Ishikawa (cell line): ENCODE data around the gene HAPSTR1.
A peak's percentile ranks its signal among the peaks of the same experiment; 100 is the strongest.

ENCODE experiments used
- CEBPB ChIP-seq: IDR thresholded peaks from 2 replicates; pipeline ENCODE4 v1.6.1; 2012
- EGR1 ChIP-seq: IDR thresholded peaks from 2 replicates; pipeline ENCODE4 v1.6.1; 2012
- EP300 ChIP-seq: IDR thresholded peaks from 2 replicates; pipeline ENCODE4 v1.6.1; 2012; ENCODE audit warnings: borderline replicate concordance
- FOXM1 ChIP-seq: IDR thresholded peaks from 2 replicates; pipeline ENCODE4 v1.6.1; 2012; ENCODE audit warnings: low read depth, borderline replicate concordance
- MAX ChIP-seq: IDR thresholded peaks from 2 replicates; pipeline ENCODE4 v1.6.1; 2012
- NFIC ChIP-seq: IDR thresholded peaks from 2 replicates; pipeline ENCODE4 v1.6.1; 2012
- RAD21 ChIP-seq: IDR thresholded peaks from 2 replicates; pipeline ENCODE4 v1.6.1; 2012; ENCODE audit warnings: low read depth
- REST ChIP-seq: IDR thresholded peaks from 2 replicates; pipeline ENCODE4 v1.6.1; 2012; ENCODE audit warnings: low read depth, mild to moderate bottlenecking
- TCF12 ChIP-seq: IDR thresholded peaks from 2 replicates; pipeline ENCODE4 v1.6.1; 2012; ENCODE audit warnings: low read depth
- USF1 ChIP-seq: IDR thresholded peaks from 2 replicates; pipeline ENCODE4 v1.6.1; 2012
- YY1 ChIP-seq: IDR thresholded peaks from 2 replicates; pipeline ENCODE4 v1.6.1; 2012; ENCODE audit warnings: low read depth
- ZBTB7A ChIP-seq: IDR thresholded peaks from 2 replicates; pipeline ENCODE4 v1.6.1; 2012; ENCODE audit warnings: low read depth

- TF ChIP-seq USF1 = peak; percentile 97
- TF ChIP-seq RAD21 = no peak
- no peak for TF ChIP-seq REST
- TF ChIP-seq TCF12 = no peak
- peak; percentile 87 for TF ChIP-seq YY1
- TF ChIP-seq ZBTB7A = no peak
- no peak for TF ChIP-seq EGR1
- no peak for TF ChIP-seq MAX
- TF ChIP-seq EP300 = no peak
- no peak for TF ChIP-seq CEBPB
- TF ChIP-seq FOXM1 = no peak
- no peak for TF ChIP-seq NFIC
Measured at GRCh38 chr16:9139965-9140364, 48.5 kb downstream of the HAPSTR1 start.
